GM12891 (cell line): ENCODE results near the gene COQ8B.

ENCODE experiments used
- PAX5 ChIP-seq: IDR thresholded peaks from 2 replicates; pipeline ENCODE4 v1.6.1; 2011; ENCODE audit warnings: low read length, moderate library complexity, mild to moderate bottlenecking; ENCODE audit not compliant: insufficient read depth, severe bottlenecking
- POLR2A ChIP-seq: IDR thresholded peaks from 2 replicates; pipeline ENCODE4 v1.6.1; 2011; ENCODE audit warnings: low read depth, low read length, control low read depth
- POLR2AphosphoS5 ChIP-seq: IDR thresholded peaks from 2 replicates; pipeline ENCODE4 v1.6.1; 2011; ENCODE audit warnings: low read depth, low read length, control low read depth
- POU2F2 ChIP-seq: IDR thresholded peaks from 2 replicates; pipeline ENCODE4 v1.6.1; 2011; ENCODE audit warnings: low read depth, mild to moderate bottlenecking, control low read depth, low read length, moderate library complexity
- SPI1 ChIP-seq: IDR thresholded peaks from 2 replicates; pipeline ENCODE4 v1.6.1; 2011; ENCODE audit warnings: low read depth, low read length, control low read depth
- TAF1 ChIP-seq: IDR thresholded peaks from 2 replicates; pipeline ENCODE4 v1.6.1; 2011; ENCODE audit warnings: low read depth, low read length, control low read depth

DNA sequence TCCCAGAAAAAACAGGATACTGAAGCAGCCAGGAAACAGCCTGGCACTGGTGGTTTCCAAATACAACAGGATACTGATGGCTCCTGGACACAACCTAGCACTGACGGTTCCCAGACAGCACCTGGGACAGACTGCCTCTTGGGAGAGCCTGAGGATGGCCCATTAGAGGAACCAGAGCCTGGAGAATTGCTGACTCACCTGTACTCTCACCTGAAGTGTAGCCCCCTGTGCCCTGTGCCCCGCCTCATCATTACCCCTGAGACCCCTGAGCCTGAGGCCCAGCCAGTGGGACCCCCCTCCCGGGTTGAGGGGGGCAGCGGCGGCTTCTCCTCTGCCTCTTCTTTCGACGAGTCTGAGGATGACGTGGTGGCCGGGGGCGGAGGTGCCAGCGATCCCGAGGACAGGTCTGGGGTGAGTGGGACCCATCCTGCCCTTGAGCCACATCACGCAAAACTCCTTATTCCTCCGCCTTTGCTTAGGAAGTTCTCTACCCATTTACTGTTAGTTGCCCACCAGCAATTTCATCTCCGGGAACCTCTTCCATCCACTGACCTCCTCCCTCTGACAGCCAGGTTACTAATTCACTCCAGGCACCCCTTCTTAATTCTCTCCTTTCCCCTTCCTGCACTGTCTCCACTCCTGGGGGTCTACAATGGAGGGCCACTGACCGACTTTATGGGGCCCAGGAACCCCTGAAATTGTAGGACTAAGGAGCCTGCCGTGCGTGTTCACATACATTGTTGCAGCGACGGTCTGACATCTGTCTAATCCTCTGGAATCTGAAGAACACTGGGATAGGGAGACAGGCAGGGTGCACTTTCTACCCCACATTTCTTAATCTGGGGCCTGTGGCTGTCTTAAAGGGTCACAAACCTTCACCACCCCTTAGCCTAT, 1.4 kb upstream of the COQ8B start:
- TF ChIP-seq POLR2A (no peak), TAF1 (no peak), SPI1 (no peak), POLR2AphosphoS5 (no peak), PAX5 (no peak), POU2F2 (no peak)
